GM03348 (cell line): ENCODE results near the gene OLFML3.

Experiments used
- DNase-seq: peaks from one replicate; pipeline ENCODE4 v3.0.0; 2012; ENCODE audit warnings: low spot score

The OLFML3 gene

GRCh38 chr1:114026797-114027196 is 47.5 kb downstream of the OLFML3 start:
- DNase-seq = no peak
